GM19452 (cell line): Measurements from ENCODE around the gene MLPH.

Experiments
- ATAC-seq: cut with Tn5 transposase; IDR thresholded peaks from one replicate; pipeline ENCODE4 v1.9.1; 2021; ENCODE audit not compliant: unreplicated experiment

The MLPH gene

GRCh38 chr2:237599465-237600110 lies 112.5 kb downstream of the MLPH start:
- ATAC-seq = no peak

DNA sequence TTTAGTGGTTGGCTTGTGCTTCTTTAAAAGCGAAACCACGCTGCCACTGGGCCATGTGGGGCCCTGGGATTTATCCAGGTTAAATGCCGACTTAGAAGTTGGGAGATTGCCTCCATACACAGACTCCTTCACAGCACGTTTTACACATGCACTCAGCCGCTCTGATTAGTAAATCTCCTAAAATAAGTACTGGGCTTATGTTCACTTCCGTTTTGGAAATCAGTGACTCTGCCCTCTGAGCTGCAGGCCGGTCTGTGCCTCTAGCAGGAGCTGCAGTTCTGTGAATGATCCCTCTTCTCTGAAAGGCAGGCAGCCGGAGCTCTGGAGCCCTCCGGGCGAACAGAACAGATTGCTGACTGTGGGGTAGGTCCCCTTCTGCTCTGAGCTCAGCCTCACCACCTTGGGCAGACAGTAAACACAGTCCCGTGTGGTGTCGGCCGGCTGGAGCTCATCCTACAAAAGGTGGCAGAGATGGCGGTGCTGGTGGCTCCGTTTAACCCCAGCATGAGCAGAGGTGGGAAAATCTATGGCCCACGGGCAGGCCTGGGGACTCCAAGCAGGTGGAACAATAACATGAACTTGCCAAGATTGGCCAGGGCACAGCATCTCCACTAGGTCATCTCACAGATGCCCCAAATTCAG lies 113.3 kb downstream of the MLPH start:
- ATAC-seq = no peak

- ATAC-seq = no peak
These were observed 114.5 kb downstream of the MLPH start for GRCh38 chr2:237601453-237602116.

DNA sequence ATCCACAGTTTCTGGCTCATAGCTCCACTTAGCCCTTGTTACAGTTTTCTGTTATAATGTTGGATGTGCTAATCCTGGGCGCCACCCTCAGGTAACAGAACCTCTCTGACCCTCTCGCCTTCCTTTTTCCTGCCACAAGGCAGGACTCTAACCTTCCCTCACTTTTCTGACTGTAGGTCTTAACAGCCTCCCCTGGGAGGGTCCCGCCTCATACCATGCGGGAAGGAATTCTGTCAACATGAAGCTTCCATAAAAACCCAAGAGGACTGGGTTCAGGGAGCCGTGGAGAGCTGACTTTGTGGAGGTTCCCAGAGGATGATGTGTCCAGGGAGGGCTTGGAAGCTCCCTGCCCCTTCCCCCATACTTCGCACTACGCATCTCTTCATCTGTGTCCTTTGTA lies 115.4 kb downstream of the MLPH start:
- ATAC-seq = no peak

GRCh38 chr2:237603049-237603717 lies 116.1 kb downstream of the MLPH start:
- no peak for ATAC-seq

- peak; percentile 61 for ATAC-seq
These were observed 116.8 kb downstream of the MLPH start for GRCh38 chr2:237603718-237604362.

DNA sequence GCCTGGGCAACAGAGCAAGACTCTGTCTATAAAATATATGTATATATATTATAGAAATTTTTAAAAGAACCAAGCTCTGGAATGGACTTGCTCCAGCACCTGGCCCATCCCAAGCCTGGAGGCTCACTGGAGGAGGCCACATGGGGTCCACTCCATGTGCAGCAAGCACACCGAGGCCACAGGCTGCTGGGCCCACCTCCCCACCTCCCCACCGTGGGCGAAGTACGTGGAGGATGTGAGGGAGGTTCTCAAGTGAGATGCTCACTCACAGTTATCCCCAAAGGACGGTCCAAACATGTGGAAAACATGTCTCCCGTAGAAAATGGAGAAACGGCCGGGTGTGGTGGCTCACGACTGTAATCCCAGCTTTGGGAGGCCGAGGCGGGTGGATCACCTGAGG lies 117.3 kb downstream of the MLPH start:
- ATAC-seq = no peak
